22Rv1 (cell line): ENCODE results near the gene SYNGR3.

Source experiments
- H3K27ac ChIP-seq: fragments of 450-650 bp; 2 replicates; pipeline ENCODE4 v1.5.1; 2017
- ZFX ChIP-seq: fragments of 450-650 bp; IDR thresholded peaks from 2 replicates; pipeline ENCODE4 v1.6.1; 2017; ENCODE audit warnings: antibody characterized with exemption, borderline replicate concordance
- TF ChIP-seq, protein P1 (sequence below): fragments of 450-650 bp; IDR thresholded peaks from 2 replicates; pipeline ENCODE4 v1.5.1; 2017; ENCODE audit warnings: mild to moderate bottlenecking

SYNGR3 gene

GRCh38 chr16:1979271-1980029 lies 10.3 kb upstream of the SYNGR3 start:
- TF ChIP-seq ZFX = no peak
- H3K27ac ChIP-seq = peak overlapping the region; percentile 96

GRCh38 chr16:1980030-1980769 lies 9.6 kb upstream of the SYNGR3 start:
- TF ChIP-seq, protein P1, sequence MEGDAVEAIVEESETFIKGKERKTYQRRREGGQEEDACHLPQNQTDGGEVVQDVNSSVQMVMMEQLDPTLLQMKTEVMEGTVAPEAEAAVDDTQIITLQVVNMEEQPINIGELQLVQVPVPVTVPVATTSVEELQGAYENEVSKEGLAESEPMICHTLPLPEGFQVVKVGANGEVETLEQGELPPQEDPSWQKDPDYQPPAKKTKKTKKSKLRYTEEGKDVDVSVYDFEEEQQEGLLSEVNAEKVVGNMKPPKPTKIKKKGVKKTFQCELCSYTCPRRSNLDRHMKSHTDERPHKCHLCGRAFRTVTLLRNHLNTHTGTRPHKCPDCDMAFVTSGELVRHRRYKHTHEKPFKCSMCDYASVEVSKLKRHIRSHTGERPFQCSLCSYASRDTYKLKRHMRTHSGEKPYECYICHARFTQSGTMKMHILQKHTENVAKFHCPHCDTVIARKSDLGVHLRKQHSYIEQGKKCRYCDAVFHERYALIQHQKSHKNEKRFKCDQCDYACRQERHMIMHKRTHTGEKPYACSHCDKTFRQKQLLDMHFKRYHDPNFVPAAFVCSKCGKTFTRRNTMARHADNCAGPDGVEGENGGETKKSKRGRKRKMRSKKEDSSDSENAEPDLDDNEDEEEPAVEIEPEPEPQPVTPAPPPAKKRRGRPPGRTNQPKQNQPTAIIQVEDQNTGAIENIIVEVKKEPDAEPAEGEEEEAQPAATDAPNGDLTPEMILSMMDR = no peak
- TF ChIP-seq ZFX = no peak
- H3K27ac ChIP-seq = peak overlapping the region; percentile 96

GRCh38 chr16:1980770-1981087 lies 9.0 kb upstream of the SYNGR3 start:
- H3K27ac ChIP-seq = peak overlapping the region; percentile 96
- no peak for TF ChIP-seq ZFX
- TF ChIP-seq, protein P1 = no peak

DNA sequence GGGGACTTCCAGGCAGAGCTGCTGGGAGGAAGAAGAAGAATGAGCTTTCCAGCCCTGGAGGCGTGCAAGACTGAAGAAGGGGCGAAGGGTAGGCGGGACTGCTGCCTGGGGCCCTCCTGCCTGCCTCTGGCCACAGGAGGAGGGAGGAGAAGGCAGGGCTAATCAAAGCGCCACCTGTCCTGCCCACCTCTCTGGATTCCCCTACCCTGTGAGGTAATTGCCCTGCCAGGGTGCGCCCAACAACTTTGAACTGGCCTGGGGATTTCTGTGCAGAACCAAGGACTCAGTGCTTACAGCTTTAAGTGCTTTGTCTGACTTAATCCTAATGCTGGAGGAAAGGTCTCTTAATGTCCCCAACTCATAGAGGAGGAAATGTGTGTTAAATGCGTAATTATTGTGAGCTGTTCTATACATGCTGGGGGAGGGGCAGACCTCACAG lies 8.4 kb upstream of the SYNGR3 start, which contains the start of gene NOXO1:
TSS of gene NOXO1 (minus strand) at position 72 of the 439 bp plus-strand sequence. CDS start 290 bp downstream, outside the sequence.
- H3K27ac ChIP-seq = peak within 1 kb of the TSS; percentile 96
- TF ChIP-seq, protein P1 = no peak
- no peak for TF ChIP-seq ZFX

DNA sequence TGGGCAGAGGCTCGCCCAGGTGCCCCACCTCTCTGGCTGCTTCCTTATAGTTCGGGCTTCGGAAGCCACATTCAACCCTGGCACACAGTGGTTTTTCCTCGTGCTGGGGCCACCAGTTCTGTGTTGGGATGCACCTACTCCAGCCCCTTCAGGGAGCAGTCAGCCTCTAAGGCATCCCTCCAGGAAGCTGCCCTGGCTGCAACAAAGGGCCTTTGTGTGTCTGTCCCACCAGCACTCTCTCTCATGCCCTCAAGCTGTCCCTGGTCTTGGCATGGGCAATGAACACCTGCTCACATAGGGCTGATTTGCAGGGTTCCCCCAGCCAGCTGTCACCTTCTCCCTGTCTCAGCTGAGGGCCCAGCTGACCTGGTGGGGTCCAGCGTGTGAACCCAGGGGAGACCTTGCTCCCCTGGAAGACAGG lies 7.7 kb upstream of the SYNGR3 start:
- TF ChIP-seq, protein P1 = no peak
- no peak for TF ChIP-seq ZFX
- H3K27ac ChIP-seq = peak overlapping the region; percentile 96

- TF ChIP-seq ZFX = no peak
- TF ChIP-seq, protein P1 = no peak
- H3K27ac ChIP-seq = peak overlapping the region; percentile 96
These were observed 6.7 kb upstream of the SYNGR3 start for GRCh38 chr16:1982991-1983543.

DNA sequence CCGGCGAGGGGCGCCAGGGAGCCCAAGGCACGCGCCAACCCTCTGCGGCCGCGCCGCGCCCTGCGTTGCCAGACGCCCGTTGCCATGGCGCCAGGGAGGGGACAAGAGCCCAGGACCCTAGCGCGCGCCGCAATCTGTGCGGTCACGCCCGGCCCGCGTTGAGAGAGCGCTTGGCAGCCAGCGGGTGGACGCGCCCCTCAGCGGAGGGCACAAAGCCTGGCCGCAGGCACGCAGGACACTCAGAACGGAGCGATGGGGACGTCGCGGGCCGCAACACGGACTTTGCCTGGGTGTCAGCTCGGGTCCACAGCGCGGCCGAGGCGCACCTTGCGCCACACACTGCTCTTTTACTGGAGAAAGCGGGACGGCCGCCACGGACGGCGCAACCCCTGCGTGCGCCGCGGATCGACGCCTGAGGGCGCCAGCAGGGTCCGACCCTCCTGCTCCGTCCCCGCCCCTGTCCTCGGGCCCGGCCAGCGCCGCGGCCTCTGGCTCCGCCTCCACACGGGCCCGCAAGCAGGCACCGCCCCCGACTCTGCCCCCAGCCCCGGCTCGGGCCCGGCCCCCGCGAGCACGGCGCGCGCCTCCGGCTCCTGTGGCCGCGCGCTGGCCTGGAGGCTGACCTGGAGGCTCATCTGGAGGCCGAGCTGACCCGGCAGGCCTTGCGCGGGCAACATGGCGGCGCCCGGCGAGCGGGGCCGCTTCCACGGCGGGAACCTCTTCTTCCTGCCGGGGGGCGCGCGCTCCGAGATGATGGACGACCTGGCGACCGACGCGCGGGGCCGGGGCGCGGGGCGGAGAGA lies 6.0 kb upstream of the SYNGR3 start, which contains the start of gene GFER:
TSS of gene GFER (plus strand) at position 650 of the 803 bp plus-strand sequence. CDS start at position 676, 26 bp downstream.
- H3K27ac ChIP-seq = peak within 1 kb of the TSS; percentile 96
- TF ChIP-seq ZFX = no peak
- TF ChIP-seq, protein P1 = peak; percentile 67
